ENCODE results near the gene RAB5B.

DNA sequence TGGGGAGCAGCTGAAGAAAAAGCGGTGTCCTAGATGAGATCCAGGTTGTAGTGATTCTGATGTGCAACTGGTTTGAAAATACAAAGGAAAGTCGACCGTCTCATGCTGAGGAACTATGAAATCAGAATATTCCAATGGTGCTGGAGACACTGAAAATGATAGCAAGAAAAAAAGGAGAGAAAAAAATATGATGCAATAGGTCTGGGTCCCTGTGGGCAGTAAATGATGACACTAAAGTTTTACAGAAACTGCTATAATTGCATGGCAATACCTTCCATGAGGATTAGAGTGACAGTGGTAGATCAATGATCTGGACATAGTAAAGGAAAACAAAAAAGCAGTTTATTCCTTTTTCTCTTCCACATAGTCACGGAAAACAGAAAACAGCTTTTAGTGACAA is 48.5 kb upstream of the RAB5B start:
- no peak for TF ChIP-seq E2F4 (CRISPR knock-in tag; IDR thresholded peaks at IDR 0.05; ENCODE audit: borderline replicate concordance, low read depth)
- TF ChIP-seq, protein P1, sequence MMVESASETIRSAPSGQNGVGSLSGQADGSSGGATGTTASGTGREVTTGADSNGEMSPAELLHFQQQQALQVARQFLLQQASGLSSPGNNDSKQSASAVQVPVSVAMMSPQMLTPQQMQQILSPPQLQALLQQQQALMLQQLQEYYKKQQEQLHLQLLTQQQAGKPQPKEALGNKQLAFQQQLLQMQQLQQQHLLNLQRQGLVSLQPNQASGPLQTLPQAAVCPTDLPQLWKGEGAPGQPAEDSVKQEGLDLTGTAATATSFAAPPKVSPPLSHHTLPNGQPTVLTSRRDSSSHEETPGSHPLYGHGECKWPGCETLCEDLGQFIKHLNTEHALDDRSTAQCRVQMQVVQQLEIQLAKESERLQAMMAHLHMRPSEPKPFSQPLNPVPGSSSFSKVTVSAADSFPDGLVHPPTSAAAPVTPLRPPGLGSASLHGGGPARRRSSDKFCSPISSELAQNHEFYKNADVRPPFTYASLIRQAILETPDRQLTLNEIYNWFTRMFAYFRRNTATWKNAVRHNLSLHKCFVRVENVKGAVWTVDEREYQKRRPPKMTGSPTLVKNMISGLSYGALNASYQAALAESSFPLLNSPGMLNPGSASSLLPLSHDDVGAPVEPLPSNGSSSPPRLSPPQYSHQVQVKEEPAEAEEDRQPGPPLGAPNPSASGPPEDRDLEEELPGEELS (CRISPR knock-in tag; IDR thresholded peaks at IDR 0.05), result no peak
- TF ChIP-seq GRHL2 (CRISPR knock-in tag; IDR thresholded peaks at IDR 0.05; ENCODE audit: insufficient replicate concordance, severe bottlenecking), result no peak

All from WTC11 (cell line).